ENCODE data around the gene NADK2. TPM values are rescaled to one million over a fixed set of nuclear protein-coding genes. Genes with fewer than 3 reads are reported as not detected.
A peak's percentile ranks its signal among the peaks of the same experiment; 100 is the strongest.

The NADK2 gene
- total RNA-seq, 1 donor from 2014 or later: 24.2 TPM

- no peak for DNase-seq
- Mint-ChIP-seq H3K27ac (ENCODE audit: unreplicated experiment) (no peak overlapping the region), H3K9me3 (ENCODE audit: unreplicated experiment) (peaks cover 4% of the 10 kb centered on the region), H3K4me1 (ENCODE audit: low read depth, unreplicated experiment) (peaks cover 26% of the 10 kb centered on the region), H3K27me3 (ENCODE audit: unreplicated experiment) (peaks cover 2% of the 10 kb centered on the region), H3K36me3 (ENCODE audit: unreplicated experiment) (peaks cover 11% of the 10 kb centered on the region), H3K4me3 (ENCODE audit: unreplicated experiment) (no peak overlapping the region)
- no peak for TF ChIP-seq CTCF (IDR thresholded peaks at IDR 0.05; ENCODE audit: partially characterized antibody, unreplicated experiment)
These were observed 60.0 kb downstream of the NADK2 start for GRCh38 chr5:36181774-36182173.

DNA sequence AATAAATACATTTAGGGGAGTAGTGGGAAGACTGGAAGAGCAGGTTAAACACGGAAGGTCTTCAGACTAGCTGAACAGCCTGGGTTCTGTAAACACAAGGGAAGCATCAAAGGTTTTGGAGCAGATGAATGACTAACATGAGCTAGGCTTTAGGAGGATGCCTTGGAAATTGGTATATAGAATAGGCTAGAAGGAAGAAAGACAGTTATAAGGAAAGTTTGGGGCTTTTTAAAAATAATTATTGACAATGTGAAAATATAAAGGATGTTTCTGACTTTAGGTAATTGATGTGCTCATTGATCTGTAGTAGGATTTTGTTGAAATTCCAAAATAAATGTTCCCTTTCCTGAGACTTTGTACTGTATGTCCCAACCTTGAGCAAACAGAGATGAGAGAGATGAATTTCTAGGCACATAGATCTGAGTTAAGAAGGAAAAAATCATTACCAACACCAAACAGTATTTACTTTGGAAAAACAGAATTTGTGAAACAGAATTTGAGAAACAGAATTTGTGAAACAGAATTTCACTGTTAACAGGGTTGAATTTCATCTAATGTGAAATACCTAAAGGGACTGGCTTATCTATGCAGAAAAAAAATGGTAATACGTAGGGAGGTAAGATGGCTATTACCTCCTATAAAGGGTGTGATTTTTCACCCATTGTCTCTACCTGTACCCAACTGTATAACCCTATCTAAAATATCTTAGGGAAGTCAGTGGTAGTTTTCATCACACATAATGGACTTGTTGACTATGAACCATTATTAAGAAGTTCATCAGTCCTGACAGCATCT, 61.0 kb downstream of the NADK2 start:
- Mint-ChIP-seq H3K36me3 (ENCODE audit: unreplicated experiment) (peaks cover 3% of the 10 kb centered on the region), H3K4me3 (ENCODE audit: unreplicated experiment) (no peak overlapping the region)

GRCh38 chr5:36179950-36180349, 61.8 kb downstream of the NADK2 start:
- no peak for TF ChIP-seq CTCF (IDR thresholded peaks at IDR 0.05; ENCODE audit: partially characterized antibody, unreplicated experiment)
- Mint-ChIP-seq H3K4me1 (ENCODE audit: low read depth, unreplicated experiment) (peaks cover 29% of the 10 kb centered on the region), H3K36me3 (ENCODE audit: unreplicated experiment) (no peaks in the 10 kb centered on the region), H3K27me3 (ENCODE audit: unreplicated experiment) (peaks cover 2% of the 10 kb centered on the region), H3K27ac (ENCODE audit: unreplicated experiment) (peak overlapping the region; percentile 41), H3K9me3 (ENCODE audit: unreplicated experiment) (peaks cover 4% of the 10 kb centered on the region), H3K4me3 (ENCODE audit: unreplicated experiment) (peak overlapping the region; percentile 0)
- DNase-seq: no peak

More for the DNA sequence above, 61.0 kb downstream of the NADK2 start:
- H3K27ac Mint-ChIP-seq (ENCODE audit: unreplicated experiment): peak overlapping the region; percentile 7
- no peak for DNase-seq
- no peak for TF ChIP-seq CTCF (IDR thresholded peaks at IDR 0.05; ENCODE audit: partially characterized antibody, unreplicated experiment)
- peaks cover 27% of the 10 kb centered on the region for H3K4me1 Mint-ChIP-seq (ENCODE audit: low read depth, unreplicated experiment)
- H3K27me3 Mint-ChIP-seq (ENCODE audit: unreplicated experiment): peaks cover 2% of the 10 kb centered on the region
- peaks cover 4% of the 10 kb centered on the region for H3K9me3 Mint-ChIP-seq (ENCODE audit: unreplicated experiment)

- H3K36me3 Mint-ChIP-seq (ENCODE audit: unreplicated experiment): no peaks in the 10 kb centered on the region
These were observed 63.2 kb downstream of the NADK2 start for GRCh38 chr5:36178524-36178890.

More at GRCh38 chr5:36178524-36178890, 63.2 kb downstream of the NADK2 start:
- Mint-ChIP-seq H3K9me3 (ENCODE audit: unreplicated experiment) (peaks cover 2% of the 10 kb centered on the region), H3K4me1 (ENCODE audit: low read depth, unreplicated experiment) (peaks cover 30% of the 10 kb centered on the region), H3K27me3 (ENCODE audit: unreplicated experiment) (peaks cover 2% of the 10 kb centered on the region), H3K4me3 (ENCODE audit: unreplicated experiment) (peak overlapping the region; percentile 70), H3K27ac (ENCODE audit: unreplicated experiment) (peak overlapping the region; percentile 95)
- peak; percentile 33 for DNase-seq
- TF ChIP-seq CTCF (IDR thresholded peaks at IDR 0.05; ENCODE audit: partially characterized antibody, unreplicated experiment): no peak
